ENCODE measurements around the gene DNAJB13. TPM values are rescaled to one million over a fixed set of nuclear protein-coding genes. Genes with fewer than 3 reads are reported as not detected.
A peak's percentile ranks its signal among the peaks of the same experiment; 100 is the strongest.
"Not testable (repeated sequence)": the region's sequence is repeated elsewhere in the genome, so short reads cannot be mapped to it uniquely, and the experiment has no call there.

DNAJB13 gene
- polyA plus RNA-seq, 12 donors: 0.23 to 0.77 (median 0.42) TPM; not detected in 4

GRCh38 chr11:73976451-73977151, 25.8 kb downstream of the DNAJB13 start:
- DNase-seq: no peak

- DNase-seq: no peak
Observed at GRCh38 chr11:73977856-73978519, 27.2 kb downstream of the DNAJB13 start.

GRCh38 chr11:73978576-73979086, 27.8 kb downstream of the DNAJB13 start:
- DNase-seq: no peak

GRCh38 chr11:73980001-73980961, 29.5 kb downstream of the DNAJB13 start:
- no peak for DNase-seq

GRCh38 chr11:73981051-73981805, 30.4 kb downstream of the DNAJB13 start:
- DNase-seq: no peak

GRCh38 chr11:73982595-73982989, 31.8 kb downstream of the DNAJB13 start, which contains the start of gene UCP2:
Gene UCP2, minus strand, starts transcription at chr11:73982843. Its CDS starts 4,465 bp downstream, at chr11:73978378.
- peak; percentile 59 for DNase-seq

GRCh38 chr11:73982990-73983740, 32.3 kb downstream of the DNAJB13 start:
- peak; percentile 85 for DNase-seq

- no peak for DNase-seq
Observed at GRCh38 chr11:73983741-73984538, 33.1 kb downstream of the DNAJB13 start.

- DNase-seq: not testable (repeated sequence)
Observed at GRCh38 chr11:73985661-73986060, 34.8 kb downstream of the DNAJB13 start.

- DNase-seq: no peak
Observed at GRCh38 chr11:73988227-73988626, 37.4 kb downstream of the DNAJB13 start.

GRCh38 chr11:73989156-73989555, 38.3 kb downstream of the DNAJB13 start:
- DNase-seq: no peak

GRCh38 chr11:73990730-73991129, 39.9 kb downstream of the DNAJB13 start:
- no peak for DNase-seq

- no peak for DNase-seq
Observed at GRCh38 chr11:73991471-73992006, 40.7 kb downstream of the DNAJB13 start.

- no peak for DNase-seq
Observed at GRCh38 chr11:73995247-73995646, 44.4 kb downstream of the DNAJB13 start.

GRCh38 chr11:73995731-73996130, 44.9 kb downstream of the DNAJB13 start:
- no peak for DNase-seq

- no peak for DNase-seq
Observed at GRCh38 chr11:73996161-73996747, 45.4 kb downstream of the DNAJB13 start.

- no peak for DNase-seq
Observed at GRCh38 chr11:73997120-73997770, 46.4 kb downstream of the DNAJB13 start.

Data from muscle of arm (tissue), 12 donors.